Measurements from ENCODE around the gene MYL5. TPM values are rescaled to one million over a fixed set of nuclear protein-coding genes. Genes with fewer than 3 reads are reported as not detected.

The MYL5 gene
- total RNA-seq, 1 donor from 2014 or later = 17.5 TPM

GRCh38 chr4:659851-660250 lies 14.5 kb upstream of the MYL5 start:
- no peaks in the 10 kb centered on the region for H3K36me3 ChIP-seq (ENCODE audit: insufficient read depth, low read length)
- no peak overlapping the region for H2AFZ ChIP-seq (ENCODE audit: low read depth, low read length)
- no peaks in the 10 kb centered on the region for H3K27me3 ChIP-seq (ENCODE audit: insufficient read depth, low read length)
- Mint-ChIP-seq H3K9me3 (ENCODE audit: unreplicated experiment) (peaks cover 2% of the 10 kb centered on the region), H3K4me3 (ENCODE audit: unreplicated experiment) (no peak overlapping the region), H3K4me1 (ENCODE audit: low read depth, unreplicated experiment) (peaks cover 2% of the 10 kb centered on the region), H3K27me3 (ENCODE audit: low read depth, unreplicated experiment) (peaks cover 9% of the 10 kb centered on the region), H3K27ac (ENCODE audit: unreplicated experiment) (peak overlapping the region; percentile 42), H3K36me3 (ENCODE audit: low read depth, unreplicated experiment) (no peaks in the 10 kb centered on the region)
- no peak for TF ChIP-seq EZH2 (IDR thresholded peaks at IDR 0.05; ENCODE audit: insufficient read depth, low read length)
- no peak for TF ChIP-seq CTCF (IDR thresholded peaks at IDR 0.05; ENCODE audit: insufficient read depth, low read depth, low read length)
- H3K4me1 ChIP-seq (ENCODE audit: insufficient read depth, low read length) = no peaks in the 10 kb centered on the region
- no peak overlapping the region for H3K9ac ChIP-seq (ENCODE audit: low read length)
- no peak overlapping the region for H3K27ac ChIP-seq (ENCODE audit: low read depth, low read length)
- H3K4me2 ChIP-seq (ENCODE audit: low read length) = no peak overlapping the region
- peaks cover 17% of the 10 kb centered on the region for H3K9me3 ChIP-seq (ENCODE audit: insufficient read depth, low read depth, low read length)
- FAIRE-seq = no peak
- H4K20me1 ChIP-seq (ENCODE audit: insufficient read depth, low read length) = no peaks in the 10 kb centered on the region
- no peak overlapping the region for H3K4me3 ChIP-seq (ENCODE audit: insufficient read depth, low read depth, low read length)
- DNase-seq (ENCODE audit: low read depth) = no peak
- no peaks in the 10 kb centered on the region for H3K79me2 ChIP-seq (ENCODE audit: insufficient read depth, low read length)

GRCh38 chr4:660401-660800 lies 13.9 kb upstream of the MYL5 start:
- no peaks in the 10 kb centered on the region for H3K4me1 ChIP-seq (ENCODE audit: insufficient read depth, low read length)
- H3K79me2 ChIP-seq (ENCODE audit: insufficient read depth, low read length) = no peaks in the 10 kb centered on the region
- no peak overlapping the region for H3K4me3 ChIP-seq (ENCODE audit: insufficient read depth, low read depth, low read length)
- no peaks in the 10 kb centered on the region for H4K20me1 ChIP-seq (ENCODE audit: insufficient read depth, low read length)
- no peak for TF ChIP-seq CTCF (IDR thresholded peaks at IDR 0.05; ENCODE audit: insufficient read depth, low read depth, low read length)
- no peak for TF ChIP-seq EZH2 (IDR thresholded peaks at IDR 0.05; ENCODE audit: insufficient read depth, low read length)
- Mint-ChIP-seq H3K27me3 (ENCODE audit: low read depth, unreplicated experiment) (peaks cover 9% of the 10 kb centered on the region), H3K4me1 (ENCODE audit: low read depth, unreplicated experiment) (peaks cover 2% of the 10 kb centered on the region), H3K9me3 (ENCODE audit: unreplicated experiment) (peaks cover 2% of the 10 kb centered on the region), H3K36me3 (ENCODE audit: low read depth, unreplicated experiment) (no peaks in the 10 kb centered on the region), H3K27ac (ENCODE audit: unreplicated experiment) (no peak overlapping the region), H3K4me3 (ENCODE audit: unreplicated experiment) (no peak overlapping the region)
- no peaks in the 10 kb centered on the region for H3K36me3 ChIP-seq (ENCODE audit: insufficient read depth, low read length)
- DNase-seq (ENCODE audit: low read depth) = no peak
- no peak overlapping the region for H2AFZ ChIP-seq (ENCODE audit: low read depth, low read length)
- no peak overlapping the region for H3K9ac ChIP-seq (ENCODE audit: low read length)
- no peaks in the 10 kb centered on the region for H3K27me3 ChIP-seq (ENCODE audit: insufficient read depth, low read length)
- H3K27ac ChIP-seq (ENCODE audit: low read depth, low read length) = no peak overlapping the region
- peaks cover 17% of the 10 kb centered on the region for H3K9me3 ChIP-seq (ENCODE audit: insufficient read depth, low read depth, low read length)
- no peak overlapping the region for H3K4me2 ChIP-seq (ENCODE audit: low read length)
- FAIRE-seq = no peak

- Histone ChIP-seq H4K20me1 (ENCODE audit: insufficient read depth, low read length) (no peaks in the 10 kb centered on the region), H3K36me3 (ENCODE audit: insufficient read depth, low read length) (no peaks in the 10 kb centered on the region), H3K4me1 (ENCODE audit: insufficient read depth, low read length) (no peaks in the 10 kb centered on the region), H3K9ac (ENCODE audit: low read length) (no peak overlapping the region), H3K27ac (ENCODE audit: low read depth, low read length) (no peak overlapping the region), H2AFZ (ENCODE audit: low read depth, low read length) (no peak overlapping the region), H3K4me2 (ENCODE audit: low read length) (no peak overlapping the region), H3K27me3 (ENCODE audit: insufficient read depth, low read length) (no peaks in the 10 kb centered on the region), H3K4me3 (ENCODE audit: insufficient read depth, low read depth, low read length) (no peak overlapping the region), H3K9me3 (ENCODE audit: insufficient read depth, low read depth, low read length) (peaks cover 17% of the 10 kb centered on the region), H3K79me2 (ENCODE audit: insufficient read depth, low read length) (no peaks in the 10 kb centered on the region)
- H3K27me3 Mint-ChIP-seq (ENCODE audit: low read depth, unreplicated experiment) = peaks cover 5% of the 10 kb centered on the region
- peaks cover 2% of the 10 kb centered on the region for H3K4me1 Mint-ChIP-seq (ENCODE audit: low read depth, unreplicated experiment)
- FAIRE-seq (no peak), DNase-seq (ENCODE audit: low read depth) (no peak)
- peaks cover 2% of the 10 kb centered on the region for H3K9me3 Mint-ChIP-seq (ENCODE audit: unreplicated experiment)
- H3K27ac Mint-ChIP-seq (ENCODE audit: unreplicated experiment) = no peak overlapping the region
- TF ChIP-seq EZH2 (IDR thresholded peaks at IDR 0.05; ENCODE audit: insufficient read depth, low read length) (no peak), CTCF (IDR thresholded peaks at IDR 0.05; ENCODE audit: insufficient read depth, low read depth, low read length) (no peak)
- no peaks in the 10 kb centered on the region for H3K36me3 Mint-ChIP-seq (ENCODE audit: low read depth, unreplicated experiment)
- H3K4me3 Mint-ChIP-seq (ENCODE audit: unreplicated experiment) = no peak overlapping the region
These were observed 13.1 kb upstream of the MYL5 start for GRCh38 chr4:661231-661630.
